ENCODE data around the gene GPR161. TPM values are rescaled to one million over a fixed set of nuclear protein-coding genes. Genes with fewer than 3 reads are reported as not detected.
A peak's percentile ranks its signal among the peaks of the same experiment; 100 is the strongest.

The GPR161 gene
- total RNA-seq, 1 donor from 2014 or later, result 16.3 TPM

- Histone ChIP-seq H3K4me3 (peak overlapping the region; percentile 66 to 89), H3K9me3 (no peaks in the 10 kb centered on the region), H3K27ac (peak overlapping the region; percentile 95 to 96), H3K4me1 (peaks cover 0 to 22% of the 10 kb centered on the region in 2 donors), H3K36me3 (no peaks in the 10 kb centered on the region), H3K27me3 (no peaks in the 10 kb centered on the region)
- no peak for TF ChIP-seq CTCF (IDR thresholded peaks at IDR 0.05)
- no peak for DNase-seq (ENCODE audit: low spot score in 2 of 2)
- intact Hi-C loops (cut with DNase I), result loop anchor here (2.0 to 5.0 kb wide), 3 partner anchors 41 to 1309 kb away; partner anchors contain the start of genes DCAF6, GPR161, MPC2 and SLC19A2
Measured at GRCh38 chr1:168178227-168178637, 41.5 kb upstream of the GPR161 start.

DNA sequence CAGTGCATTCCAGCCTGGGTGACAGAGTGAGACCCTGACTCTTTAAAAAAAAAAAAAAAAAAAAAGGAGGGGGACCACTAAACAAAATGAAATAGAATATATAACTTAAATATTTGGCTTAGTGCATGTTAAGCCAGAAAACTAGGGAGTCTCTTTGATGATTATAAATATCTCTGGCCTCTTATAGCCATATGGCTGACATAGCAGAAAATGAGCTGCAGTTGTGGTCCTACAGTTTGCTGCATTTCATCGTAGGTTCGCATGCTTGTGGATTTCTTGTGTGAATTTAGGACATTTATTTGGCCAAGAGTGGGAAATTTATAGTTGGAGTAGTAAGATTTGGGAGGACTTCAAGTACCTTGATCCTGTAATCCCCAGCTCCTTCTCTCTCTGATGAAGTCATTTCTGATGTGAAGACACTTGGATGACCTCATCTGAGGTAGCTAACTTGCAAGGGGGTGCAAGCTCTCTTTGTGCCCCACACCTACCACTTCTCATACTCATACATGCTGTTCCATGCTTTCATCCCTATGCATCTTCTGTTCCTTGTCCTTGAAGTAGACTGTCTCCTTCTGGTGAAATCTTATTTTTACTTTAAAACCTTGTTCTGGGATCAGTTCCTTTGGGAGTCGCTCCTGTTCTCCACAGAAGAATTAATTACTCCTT lies 35.7 kb upstream of the GPR161 start:
- no peak for DNase-seq (ENCODE audit: low spot score in 2 of 2)
- no peak for TF ChIP-seq CTCF (IDR thresholded peaks at IDR 0.05)
- intact Hi-C loops (cut with DNase I), result no loop called here
- Histone ChIP-seq H3K9me3 (no peaks in the 10 kb centered on the region), H3K4me3 (no peak overlapping the region), H3K4me1 (peaks cover 0 to 14% of the 10 kb centered on the region in 2 donors), H3K27me3 (no peaks in the 10 kb centered on the region), H3K36me3 (no peaks in the 10 kb centered on the region), H3K27ac (no peak overlapping the region)

DNA sequence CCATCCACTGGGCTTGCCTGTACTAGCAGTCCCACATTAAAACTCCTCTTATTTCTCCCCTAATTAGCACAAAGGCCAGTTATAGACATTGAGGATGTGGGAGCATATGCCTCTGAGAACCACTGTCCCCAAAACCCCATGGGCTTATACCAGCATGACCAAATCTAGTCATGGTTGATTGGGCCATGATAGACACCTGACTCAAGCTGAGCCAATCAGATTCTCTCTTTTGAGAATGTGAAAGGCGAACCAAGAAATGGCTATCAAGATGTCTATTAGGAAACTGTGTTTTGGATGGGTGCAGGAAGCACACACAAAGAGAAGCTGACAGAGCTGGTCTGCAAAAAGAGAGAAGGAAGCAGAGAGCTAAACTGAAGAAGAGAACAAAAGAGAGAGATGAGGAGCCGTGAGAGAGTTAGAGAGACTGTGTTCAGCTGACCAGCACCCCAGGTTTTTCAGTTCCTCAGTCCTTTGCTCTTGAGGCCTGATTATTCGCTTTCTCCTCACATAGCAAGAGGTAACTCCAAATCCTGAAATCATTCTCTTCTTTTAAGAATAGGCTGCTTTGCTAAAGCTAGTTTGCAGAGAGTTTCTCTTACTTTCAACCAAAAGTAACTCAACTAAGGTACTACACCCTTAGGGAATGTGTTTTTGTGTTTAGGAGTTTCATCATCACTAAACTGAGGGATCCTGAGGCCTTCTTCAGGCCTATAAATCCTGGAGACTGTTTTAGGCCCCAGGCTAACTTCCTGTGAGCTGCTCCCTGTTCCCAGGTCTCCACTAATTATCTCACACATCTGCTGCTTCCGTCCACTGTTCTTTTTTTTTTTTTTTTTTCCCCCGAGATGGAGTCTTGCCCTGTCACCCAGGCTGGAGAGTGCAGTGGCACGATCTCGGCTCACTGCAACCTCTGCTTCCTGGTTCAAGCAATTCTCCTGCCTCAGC lies 34.1 kb upstream of the GPR161 start:
- no peak for TF ChIP-seq CTCF (IDR thresholded peaks at IDR 0.05)
- H3K4me3 ChIP-seq, result no peak overlapping the region
- no peak for DNase-seq (ENCODE audit: low spot score in 2 of 2)
- H3K27me3 ChIP-seq, result no peaks in the 10 kb centered on the region
- H3K36me3 ChIP-seq, result no peaks in the 10 kb centered on the region
- intact Hi-C loops (cut with DNase I), result no loop called here
- no peaks in the 10 kb centered on the region for H3K9me3 ChIP-seq
- H3K27ac ChIP-seq, result no peak overlapping the region
- peaks cover 0 to 14% of the 10 kb centered on the region in 2 donors for H3K4me1 ChIP-seq

DNA sequence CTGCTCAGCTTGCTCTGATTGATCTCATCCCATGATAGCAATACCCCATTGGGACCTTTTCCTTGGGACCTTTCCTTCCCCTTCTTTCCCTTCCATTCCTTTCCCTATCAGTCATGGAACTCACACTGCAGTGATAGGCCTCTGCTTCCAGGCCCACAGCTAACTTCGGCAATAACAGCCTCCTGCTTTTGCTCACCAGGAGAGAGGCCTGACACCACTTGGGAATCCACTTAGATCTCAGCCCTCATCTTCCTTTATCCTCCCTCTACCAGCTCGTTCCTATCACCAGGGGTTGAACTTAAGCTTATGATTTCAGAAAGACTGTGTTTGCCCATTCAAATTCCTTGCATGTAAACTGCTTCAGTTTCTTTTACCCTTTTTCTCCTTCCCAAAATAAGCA lies 31.1 kb upstream of the GPR161 start:
- DNase-seq (ENCODE audit: low spot score in 2 of 2), result no peak
- Histone ChIP-seq H3K27me3 (no peaks in the 10 kb centered on the region), H3K9me3 (no peaks in the 10 kb centered on the region), H3K27ac (peak overlapping the region; percentile 80 to 81), H3K4me1 (peaks cover 0 to 14% of the 10 kb centered on the region in 2 donors), H3K36me3 (no peaks in the 10 kb centered on the region), H3K4me3 (no peak overlapping the region)
- intact Hi-C loops (cut with DNase I), result no loop called here
- TF ChIP-seq CTCF (IDR thresholded peaks at IDR 0.05), result no peak

DNA sequence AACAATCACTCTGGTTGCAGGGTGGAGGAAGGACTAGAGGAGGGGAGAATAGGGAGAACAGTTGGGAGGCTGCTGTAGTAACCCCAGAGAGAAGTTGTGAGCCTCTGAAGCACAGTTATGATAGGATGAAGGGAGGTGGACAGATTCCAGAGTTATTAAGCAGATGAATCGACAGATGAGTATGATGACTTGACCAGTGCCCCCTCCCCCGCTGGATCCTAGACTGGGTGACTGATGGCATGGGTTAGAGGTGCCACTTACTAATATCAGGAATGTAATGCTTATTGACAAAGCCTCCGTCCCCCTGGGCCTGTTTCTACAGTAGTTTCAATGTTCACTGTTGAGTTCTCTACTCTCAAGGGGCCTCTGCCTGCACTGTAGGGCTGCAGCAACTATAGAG lies 28.0 kb upstream of the GPR161 start:
- DNase-seq (ENCODE audit: low spot score in 2 of 2), result no peak

More for the DNA sequence above, 28.0 kb upstream of the GPR161 start:
- intact Hi-C loops (cut with DNase I), result no loop called here
- Histone ChIP-seq H3K4me1 (peaks cover 0 to 14% of the 10 kb centered on the region in 2 donors), H3K9me3 (peaks cover 0 to 9% of the 10 kb centered on the region in 2 donors), H3K27ac (no peak overlapping the region), H3K4me3 (no peak overlapping the region), H3K27me3 (no peaks in the 10 kb centered on the region), H3K36me3 (no peaks in the 10 kb centered on the region)
- TF ChIP-seq CTCF (IDR thresholded peaks at IDR 0.05), result no peak
